WTC11 (cell line): Measurements from ENCODE around the gene TTC33.

ENCODE experiments used
- CREB1 ChIP-seq: sonication (generic); formaldehyde crosslinking; IDR thresholded peaks from 2 replicates; pipeline ENCODE4 v1.8.0; 2023; ENCODE audit warnings: mild to moderate bottlenecking, missing genetic modification reagents
- CTCF ChIP-seq: fragments of 200-600 bp; IDR thresholded peaks from 2 replicates; pipeline ENCODE4 v1.8.0; 2022; ENCODE audit warnings: antibody characterized with exemption
- ELF4 ChIP-seq: sonication (generic); formaldehyde crosslinking; IDR thresholded peaks from 2 replicates; pipeline ENCODE4 v1.8.1; 2022; ENCODE audit warnings: low read depth, mild to moderate bottlenecking, moderate library complexity, missing genetic modification reagents
- FOXK1 ChIP-seq: sonication (generic); formaldehyde crosslinking; IDR thresholded peaks from 2 replicates; pipeline ENCODE4 v1.8.0; 2022; ENCODE audit warnings: mild to moderate bottlenecking, moderate library complexity, missing genetic modification reagents
- FOXP1 ChIP-seq: sonication (generic); formaldehyde crosslinking; IDR thresholded peaks from 2 replicates; pipeline ENCODE4 v1.8.0; 2022; ENCODE audit warnings: missing genetic modification reagents, mild to moderate bottlenecking, moderate library complexity, borderline replicate concordance
- FOXP4 ChIP-seq: sonication (generic); formaldehyde crosslinking; IDR thresholded peaks from 2 replicates; pipeline ENCODE4 v1.8.0; 2022; ENCODE audit warnings: mild to moderate bottlenecking, missing genetic modification reagents
- NFE2L1 ChIP-seq: sonication (generic); formaldehyde crosslinking; IDR thresholded peaks from 2 replicates; pipeline ENCODE4 v1.8.1; 2023; ENCODE audit warnings: missing genetic modification reagents
- TEAD4 ChIP-seq: sonication (generic); formaldehyde crosslinking; IDR thresholded peaks from 2 replicates; pipeline ENCODE4 v1.8.0; 2022; ENCODE audit warnings: mild to moderate bottlenecking, missing genetic modification reagents
- TF ChIP-seq, protein P1 (sequence below): sonication (generic); formaldehyde crosslinking; IDR thresholded peaks from 2 replicates; pipeline ENCODE4 v1.8.0; 2022; ENCODE audit warnings: mild to moderate bottlenecking, missing genetic modification reagents
- TF ChIP-seq, protein P2 (sequence below): sonication (generic); formaldehyde crosslinking; IDR thresholded peaks from 2 replicates; pipeline ENCODE4 v1.8.1; 2023; ENCODE audit warnings: mild to moderate bottlenecking, missing genetic modification reagents, moderate library complexity
- TF ChIP-seq, protein P3 (sequence below): sonication (generic); formaldehyde crosslinking; IDR thresholded peaks from 2 replicates; pipeline ENCODE4 v1.8.1; 2022; ENCODE audit warnings: low read depth, mild to moderate bottlenecking, moderate library complexity, missing genetic modification reagents, borderline replicate concordance

DNA sequence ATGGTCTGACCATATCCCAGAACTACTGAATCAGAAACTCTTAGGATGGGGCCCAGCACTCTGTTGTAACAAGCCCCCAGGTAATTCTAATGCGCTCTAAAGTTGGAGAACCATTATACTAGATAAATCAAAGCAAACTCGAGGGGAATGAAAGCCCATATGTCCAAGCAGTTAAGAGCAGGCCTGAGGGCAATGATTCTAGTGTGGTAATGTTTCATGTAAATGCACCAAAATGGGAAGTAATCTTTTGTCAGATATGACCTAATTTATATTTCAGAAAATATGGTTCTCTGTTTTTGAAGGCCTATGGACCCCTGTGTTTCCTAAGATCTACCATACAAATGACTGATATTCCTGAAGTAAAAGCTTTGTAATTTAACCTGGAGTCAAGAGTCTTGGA, 184.0 kb downstream of the TTC33 start:
- no peak for TF ChIP-seq CTCF
- no peak for TF ChIP-seq TEAD4 (CRISPR knock-in tag)
- no peak for TF ChIP-seq NFE2L1
- no peak for TF ChIP-seq FOXP4 (CRISPR knock-in tag)
- TF ChIP-seq, protein P1, sequence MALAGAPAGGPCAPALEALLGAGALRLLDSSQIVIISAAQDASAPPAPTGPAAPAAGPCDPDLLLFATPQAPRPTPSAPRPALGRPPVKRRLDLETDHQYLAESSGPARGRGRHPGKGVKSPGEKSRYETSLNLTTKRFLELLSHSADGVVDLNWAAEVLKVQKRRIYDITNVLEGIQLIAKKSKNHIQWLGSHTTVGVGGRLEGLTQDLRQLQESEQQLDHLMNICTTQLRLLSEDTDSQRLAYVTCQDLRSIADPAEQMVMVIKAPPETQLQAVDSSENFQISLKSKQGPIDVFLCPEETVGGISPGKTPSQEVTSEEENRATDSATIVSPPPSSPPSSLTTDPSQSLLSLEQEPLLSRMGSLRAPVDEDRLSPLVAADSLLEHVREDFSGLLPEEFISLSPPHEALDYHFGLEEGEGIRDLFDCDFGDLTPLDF (CRISPR knock-in tag) = no peak
- TF ChIP-seq, protein P2, sequence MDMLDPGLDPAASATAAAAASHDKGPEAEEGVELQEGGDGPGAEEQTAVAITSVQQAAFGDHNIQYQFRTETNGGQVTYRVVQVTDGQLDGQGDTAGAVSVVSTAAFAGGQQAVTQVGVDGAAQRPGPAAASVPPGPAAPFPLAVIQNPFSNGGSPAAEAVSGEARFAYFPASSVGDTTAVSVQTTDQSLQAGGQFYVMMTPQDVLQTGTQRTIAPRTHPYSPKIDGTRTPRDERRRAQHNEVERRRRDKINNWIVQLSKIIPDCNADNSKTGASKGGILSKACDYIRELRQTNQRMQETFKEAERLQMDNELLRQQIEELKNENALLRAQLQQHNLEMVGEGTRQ (CRISPR knock-in tag) = no peak
- TF ChIP-seq FOXK1 (CRISPR knock-in tag) = no peak
- no peak for TF ChIP-seq ELF4 (CRISPR knock-in tag)
- no peak for TF ChIP-seq CREB1 (CRISPR knock-in tag)
- TF ChIP-seq, protein P3, sequence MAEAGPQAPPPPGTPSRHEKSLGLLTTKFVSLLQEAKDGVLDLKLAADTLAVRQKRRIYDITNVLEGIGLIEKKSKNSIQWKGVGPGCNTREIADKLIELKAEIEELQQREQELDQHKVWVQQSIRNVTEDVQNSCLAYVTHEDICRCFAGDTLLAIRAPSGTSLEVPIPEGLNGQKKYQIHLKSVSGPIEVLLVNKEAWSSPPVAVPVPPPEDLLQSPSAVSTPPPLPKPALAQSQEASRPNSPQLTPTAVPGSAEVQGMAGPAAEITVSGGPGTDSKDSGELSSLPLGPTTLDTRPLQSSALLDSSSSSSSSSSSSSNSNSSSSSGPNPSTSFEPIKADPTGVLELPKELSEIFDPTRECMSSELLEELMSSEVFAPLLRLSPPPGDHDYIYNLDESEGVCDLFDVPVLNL (CRISPR knock-in tag) = no peak
- TF ChIP-seq FOXP1 = no peak
